22Rv1 (cell line): ENCODE measurements around the gene CEND1.

Source experiments
- H3K27ac ChIP-seq: fragments of 450-650 bp; 2 replicates; pipeline ENCODE4 v1.5.1; 2017
- CTCF ChIP-seq: fragments of 450-650 bp; IDR thresholded peaks from 2 replicates; pipeline ENCODE4 v1.5.1; 2017; ENCODE audit warnings: mild to moderate bottlenecking
- ZFX ChIP-seq: fragments of 450-650 bp; IDR thresholded peaks from 2 replicates; pipeline ENCODE4 v1.6.1; 2017; ENCODE audit warnings: antibody characterized with exemption, borderline replicate concordance

The CEND1 gene

GRCh38 chr11:796565-797295 lies 6.8 kb upstream of the CEND1 start:
- TF ChIP-seq ZFX, result no peak
- no peak for TF ChIP-seq CTCF
- H3K27ac ChIP-seq, result peak overlapping the region; percentile 82

GRCh38 chr11:795634-796564 lies 6.0 kb upstream of the CEND1 start:
- peak overlapping the region; percentile 82 for H3K27ac ChIP-seq
- TF ChIP-seq CTCF (no peak), ZFX (no peak)

GRCh38 chr11:794766-795633 lies 5.1 kb upstream of the CEND1 start:
- TF ChIP-seq CTCF (no peak), ZFX (no peak)
- no peak overlapping the region for H3K27ac ChIP-seq

- no peak overlapping the region for H3K27ac ChIP-seq
- no peak for TF ChIP-seq ZFX
- no peak for TF ChIP-seq CTCF
These were observed 4.3 kb upstream of the CEND1 start for GRCh38 chr11:794013-794765.

- no peak overlapping the region for H3K27ac ChIP-seq
- TF ChIP-seq CTCF (no peak), ZFX (no peak)
These were observed 3.7 kb upstream of the CEND1 start for GRCh38 chr11:793556-793955.

- TF ChIP-seq ZFX, result no peak
- TF ChIP-seq CTCF, result no peak
- H3K27ac ChIP-seq, result no peak overlapping the region
These were observed 3.0 kb upstream of the CEND1 start for GRCh38 chr11:792873-793272.
